Lower lobe of right lung (tissue), 2 donors: ENCODE results near the gene MND1. TPM values are rescaled to one million over a fixed set of nuclear protein-coding genes. Genes with fewer than 3 reads are reported as not detected.

Source experiments
- ATAC-seq, 2 donors: fragments of 200-7000 bp; cut with Tn5 transposase; one replicate each; pipeline ENCODE4 v1.9.1; 2020 to 2022; ENCODE audit warnings: mild to moderate bottlenecking in 2 of 2, moderate library complexity in 2 of 2
- DNase-seq: peaks from one replicate; pipeline ENCODE4 v3.0.0-alpha.2; 2020
- H3K27ac ChIP-seq: fragments of 200-600 bp; one replicate; pipeline ENCODE4 v1.8.0; 2022
- H3K27me3 ChIP-seq: fragments of 200-600 bp; one replicate; pipeline ENCODE4 v1.8.0; 2022; ENCODE audit warnings: low read depth
- H3K36me3 ChIP-seq: fragments of 200-600 bp; one replicate; pipeline ENCODE4 v1.8.0; 2022; ENCODE audit warnings: mild to moderate bottlenecking
- H3K4me1 ChIP-seq: fragments of 200-600 bp; one replicate; pipeline ENCODE4 v1.8.0; 2022
- H3K4me3 ChIP-seq: fragments of 200-600 bp; one replicate; pipeline ENCODE4 v1.8.0; 2022; ENCODE audit warnings: mild to moderate bottlenecking
- H3K9me3 ChIP-seq: fragments of 200-600 bp; one replicate; pipeline ENCODE4 v1.8.0; 2022
- CTCF ChIP-seq: fragments of 200-600 bp; IDR thresholded peaks from one replicate; pipeline ENCODE4 v1.8.0; 2022; ENCODE audit warnings: antibody characterized with exemption, mild to moderate bottlenecking
- intact Hi-C: fragments of 100-400 bp; cut with DNase I; formaldehyde crosslinking; loops from one replicate; pipeline ENCODE4 v1.11.0; 2022
- total RNA-seq: library from RNA; stranded (reverse); fragmentation: NEBNext Ultra II Directional; extraction: Animal tissue kit (Norgen Biotek cat#: 25700); gene quantifications from one replicate; pipeline ENCODE4 v1.2.1, GENCODE V29; 2021
- donor health status: DM: no; HTN: yes; CAD: no; lungs with severe emphysema.

MND1 gene
- total RNA-seq, 1 donor from 2014 or later, result 0.83 TPM

DNA sequence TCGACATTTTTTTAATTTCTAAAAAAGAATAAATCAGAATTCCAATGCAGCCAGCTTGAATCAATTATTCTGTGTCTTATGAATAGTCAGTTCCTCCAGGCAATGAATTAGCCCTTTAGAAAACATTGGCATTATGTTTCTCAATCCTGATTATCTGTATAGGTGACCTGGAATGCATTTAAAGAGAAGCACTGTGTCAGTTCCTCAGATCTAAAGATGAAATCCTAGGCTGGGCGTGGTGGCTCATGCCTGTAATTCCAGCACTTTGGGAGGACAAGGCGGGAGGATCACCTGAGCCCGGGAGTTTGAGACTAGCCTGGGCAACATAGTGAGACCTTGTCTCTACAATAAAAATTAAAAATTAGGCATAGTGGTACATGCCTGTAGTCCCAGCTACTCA, 43.5 kb downstream of the MND1 start:
- ATAC-seq, result no peak
- Histone ChIP-seq H3K27me3 (no peaks in the 10 kb centered on the region), H3K4me3 (no peak overlapping the region), H3K27ac (no peak overlapping the region), H3K36me3 (no peaks in the 10 kb centered on the region), H3K4me1 (no peaks in the 10 kb centered on the region), H3K9me3 (no peaks in the 10 kb centered on the region)
- no peak for TF ChIP-seq CTCF
- intact Hi-C loops, result no loop called here
- DNase-seq, result no peak

DNA sequence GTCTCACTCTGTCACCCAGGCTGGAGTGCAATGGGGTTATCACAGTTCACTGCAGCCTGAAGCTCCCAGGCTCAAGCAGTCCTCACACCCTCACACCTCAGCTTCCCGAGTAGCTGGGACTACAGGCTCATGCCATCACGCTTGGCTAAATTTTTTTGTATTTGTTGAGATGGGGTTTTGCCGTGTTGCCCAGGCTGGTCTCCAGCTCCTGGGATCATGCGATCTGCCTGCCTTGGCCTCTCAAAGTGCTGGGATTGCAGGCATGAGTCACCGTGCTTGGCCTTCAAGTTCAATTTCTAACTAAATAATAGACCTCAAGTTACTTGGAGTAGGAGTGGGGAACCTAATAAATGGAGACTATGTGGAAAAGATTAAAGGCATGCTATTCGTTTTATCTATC, 48.9 kb downstream of the MND1 start:
- H3K4me3 ChIP-seq, result no peak overlapping the region
- no peaks in the 10 kb centered on the region for H3K27me3 ChIP-seq
- peak; percentile 72 to 85 for ATAC-seq
- H3K9me3 ChIP-seq, result no peaks in the 10 kb centered on the region
- peaks cover 2% of the 10 kb centered on the region for H3K4me1 ChIP-seq
- H3K27ac ChIP-seq, result no peak overlapping the region
- peak; percentile 54 for DNase-seq
- intact Hi-C loops, result no loop called here
- no peaks in the 10 kb centered on the region for H3K36me3 ChIP-seq
- TF ChIP-seq CTCF, result no peak

GRCh38 chr4:153394945-153395344, 50.5 kb downstream of the MND1 start:
- H3K9me3 ChIP-seq, result no peaks in the 10 kb centered on the region

DNA sequence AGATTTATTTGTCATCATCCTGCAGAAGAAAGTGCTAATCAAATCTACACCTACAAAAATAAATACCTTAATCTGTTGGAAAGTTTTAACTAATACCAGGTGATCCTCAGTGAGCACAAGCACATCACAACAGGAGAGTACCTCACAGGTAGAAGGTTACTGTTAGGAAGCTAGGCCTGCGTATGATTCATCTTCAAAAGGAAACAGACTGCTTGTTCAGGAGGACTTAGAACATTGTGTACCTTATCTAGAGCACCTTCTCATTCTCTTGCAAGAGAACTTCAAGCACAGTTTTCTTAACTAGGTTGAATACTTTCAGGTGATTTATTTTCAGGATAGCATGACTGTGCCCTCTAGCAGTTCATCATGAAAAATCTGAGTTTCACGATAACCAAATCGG, 54.2 kb downstream of the MND1 start:
- Histone ChIP-seq H3K36me3 (no peaks in the 10 kb centered on the region), H3K27ac (no peak overlapping the region), H3K4me3 (no peak overlapping the region), H3K9me3 (no peaks in the 10 kb centered on the region), H3K4me1 (peaks cover 5% of the 10 kb centered on the region), H3K27me3 (no peaks in the 10 kb centered on the region)
- DNase-seq, result no peak
- no peak for TF ChIP-seq CTCF
- ATAC-seq, result peak; percentile 92 to 95
- intact Hi-C loops, result no loop called here

More at GRCh38 chr4:153394945-153395344, 50.5 kb downstream of the MND1 start:
- H3K27me3 ChIP-seq, result no peaks in the 10 kb centered on the region
- no peaks in the 10 kb centered on the region for H3K36me3 ChIP-seq
- no peak overlapping the region for H3K27ac ChIP-seq
- intact Hi-C loops, result no loop called here
- DNase-seq, result no peak
- peaks cover 5% of the 10 kb centered on the region for H3K4me1 ChIP-seq
- H3K4me3 ChIP-seq, result no peak overlapping the region
- no peak for TF ChIP-seq CTCF
- no peak for ATAC-seq

- ATAC-seq, result peak; percentile 61 to 71
Observed at GRCh38 chr4:153399358-153399757, 54.9 kb downstream of the MND1 start.

More at GRCh38 chr4:153399358-153399757, 54.9 kb downstream of the MND1 start:
- H3K9me3 ChIP-seq, result no peaks in the 10 kb centered on the region
- H3K4me3 ChIP-seq, result no peak overlapping the region
- intact Hi-C loops, result no loop called here
- DNase-seq, result no peak
- peaks cover 5% of the 10 kb centered on the region for H3K4me1 ChIP-seq
- H3K27me3 ChIP-seq, result no peaks in the 10 kb centered on the region
- no peak overlapping the region for H3K27ac ChIP-seq
- no peaks in the 10 kb centered on the region for H3K36me3 ChIP-seq
- TF ChIP-seq CTCF, result no peak
